ENCODE data around the gene FAM50B. TPM values are rescaled to one million over a fixed set of nuclear protein-coding genes. Genes with fewer than 3 reads are reported as not detected.
A peak's percentile ranks its signal among the peaks of the same experiment; 100 is the strongest.
"Not testable (repeated sequence)": the region's sequence is repeated elsewhere in the genome, so short reads cannot be mapped to it uniquely, and the experiment has no call there.

The FAM50B gene
- polyA plus RNA-seq, 6 donors from 2014 or later: 2.5 to 14.8 (median 9.0) TPM

DNA sequence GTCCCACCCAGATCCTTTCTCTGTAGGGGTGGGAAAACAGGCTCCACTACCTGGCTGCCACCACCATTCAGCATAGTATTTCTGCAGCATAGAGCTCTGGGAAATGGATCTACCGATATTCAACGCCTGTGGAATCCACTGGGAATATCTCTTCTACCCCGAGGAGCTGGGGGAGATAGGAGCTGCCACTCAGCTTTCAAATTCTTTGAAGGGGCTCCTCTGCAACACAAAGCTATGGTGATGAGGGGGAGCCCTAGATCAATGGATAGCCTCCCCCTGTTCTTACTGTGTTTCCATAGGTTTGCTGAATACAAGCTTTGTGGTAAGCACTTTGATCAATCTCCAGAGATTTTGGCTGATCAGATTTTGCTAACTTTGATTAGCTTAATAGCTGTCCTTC is 12.9 kb downstream of the FAM50B start:
- no peak for ATAC-seq (ENCODE audit: low read depth in 2 of 2)
- Mint-ChIP-seq H3K9me3 (peaks cover 6 to 33% (median 20%) of the 10 kb centered on the region in 7 donors), H3K4me3 (no peak overlapping the region), H3K4me1 (no peaks in the 10 kb centered on the region), H3K27ac (peak overlapping the region in 1 of 6 donors; percentile 13), H3K27me3 (peaks cover 21 to 37% (median 33%) of the 10 kb centered on the region in 3 donors), H3K36me3 (peaks cover 9 to 18% of the 10 kb centered on the region in 2 donors)
- DNase-seq: no peak

DNA sequence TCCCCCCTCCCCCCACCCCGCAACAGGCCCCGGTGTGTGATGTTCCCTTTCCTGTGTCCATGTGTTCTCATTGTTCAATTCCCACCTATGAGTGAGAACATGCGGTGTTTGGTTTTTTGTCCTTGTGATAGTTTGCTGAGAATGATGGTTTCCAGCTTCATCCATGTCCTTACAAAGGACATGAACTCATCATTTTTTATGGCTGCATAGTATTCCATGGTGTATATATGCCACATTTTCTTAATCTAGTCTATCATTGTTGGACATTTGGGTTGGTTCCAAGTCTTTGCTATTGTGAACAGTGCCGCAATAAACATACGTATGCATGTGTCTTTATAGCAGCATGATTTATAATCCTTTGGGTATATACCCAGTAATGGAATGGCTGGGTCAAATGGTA is 14.1 kb downstream of the FAM50B start:
- H3K27me3 Mint-ChIP-seq: peaks cover 26 to 38% (median 37%) of the 10 kb centered on the region in 3 donors
- not testable (repeated sequence) for DNase-seq; H3K4me1 Mint-ChIP-seq; H3K27ac Mint-ChIP-seq; H3K4me3 Mint-ChIP-seq; ATAC-seq (ENCODE audit: low read depth in 2 of 2)
- peaks cover 6 to 33% (median 20%) of the 10 kb centered on the region in 7 donors for H3K9me3 Mint-ChIP-seq
- H3K36me3 Mint-ChIP-seq: peaks cover 9 to 18% of the 10 kb centered on the region in 2 donors

DNA sequence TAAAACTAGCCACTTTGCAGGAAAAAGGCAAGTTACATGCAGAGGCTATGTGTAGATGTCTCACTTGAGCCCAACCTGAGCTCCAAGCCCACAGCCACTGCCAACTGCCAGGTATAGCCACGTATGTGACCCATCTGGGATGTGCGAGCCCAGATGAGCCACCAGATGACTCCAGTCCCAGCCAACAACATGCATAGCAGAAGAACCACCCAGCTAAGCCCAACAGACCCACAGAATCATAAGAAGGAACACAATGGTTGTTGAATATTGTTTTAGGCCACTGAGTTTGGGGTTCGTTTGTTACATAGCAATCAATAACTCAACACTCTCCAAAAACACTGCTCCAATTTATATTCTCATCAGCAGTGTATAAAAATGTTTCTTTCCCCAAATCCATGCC is 16.3 kb downstream of the FAM50B start:
- Mint-ChIP-seq H3K4me1 (no peaks in the 10 kb centered on the region), H3K27ac (no peak overlapping the region), H3K27me3 (peaks cover 29 to 59% (median 56%) of the 10 kb centered on the region in 3 donors), H3K9me3 (peaks cover 2 to 20% (median 11%) of the 10 kb centered on the region in 7 donors), H3K4me3 (peak overlapping the region in 1 of 8 donors; percentile 71), H3K36me3 (peaks cover 9 to 13% of the 10 kb centered on the region in 2 donors)
- DNase-seq (no peak), ATAC-seq (ENCODE audit: low read depth in 2 of 2) (no peak)

DNA sequence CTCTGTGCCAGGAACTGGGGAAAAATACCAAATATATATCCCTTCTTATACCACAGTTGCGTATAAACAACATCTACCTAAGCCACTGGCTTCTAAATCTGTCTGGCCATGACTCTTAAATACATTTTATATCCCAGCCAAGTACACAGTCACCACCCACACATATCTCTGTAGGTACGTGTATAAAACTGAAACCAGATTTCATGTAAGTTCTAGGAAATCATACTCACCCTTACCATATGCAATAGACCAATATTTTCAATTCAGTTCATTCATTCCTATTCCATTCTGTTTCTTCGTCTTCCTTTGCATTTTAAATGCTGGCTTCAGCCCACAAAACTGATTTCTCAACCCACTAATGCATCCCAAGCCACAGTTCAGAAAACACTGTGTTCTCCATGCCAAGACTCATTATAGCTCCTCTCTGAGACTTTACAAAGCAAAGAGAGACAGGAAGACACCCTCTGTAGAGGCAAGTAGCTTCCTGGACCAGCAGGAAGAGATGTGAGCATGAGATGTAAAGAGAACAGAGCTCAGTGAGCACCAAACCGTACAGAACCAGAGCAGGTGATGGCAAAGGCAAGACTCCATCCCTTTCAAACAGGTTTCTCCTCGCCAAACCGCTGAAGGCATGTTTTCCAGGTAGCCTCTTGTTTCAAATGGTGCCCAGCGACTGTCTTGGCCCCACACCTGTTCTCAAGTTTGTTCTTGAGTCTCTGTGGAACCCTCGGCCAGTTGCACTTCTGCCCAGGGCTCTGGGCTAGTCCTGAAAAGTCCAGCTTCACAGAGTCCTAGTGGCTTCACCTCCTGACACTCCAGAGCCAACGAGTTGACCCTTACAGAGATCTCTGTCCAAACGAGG is 18.7 kb downstream of the FAM50B start:
- no peak for DNase-seq
- no peak overlapping the region for H3K4me3 Mint-ChIP-seq
- peaks cover 0 to 4% (median 0%) of the 10 kb centered on the region in 7 donors for H3K9me3 Mint-ChIP-seq
- no peak overlapping the region for H3K27ac Mint-ChIP-seq
- no peak for ATAC-seq (ENCODE audit: low read depth in 2 of 2)
- peaks cover 25 to 54% (median 49%) of the 10 kb centered on the region in 3 donors for H3K27me3 Mint-ChIP-seq
- no peaks in the 10 kb centered on the region for H3K36me3 Mint-ChIP-seq
- H3K4me1 Mint-ChIP-seq: no peaks in the 10 kb centered on the region

DNA sequence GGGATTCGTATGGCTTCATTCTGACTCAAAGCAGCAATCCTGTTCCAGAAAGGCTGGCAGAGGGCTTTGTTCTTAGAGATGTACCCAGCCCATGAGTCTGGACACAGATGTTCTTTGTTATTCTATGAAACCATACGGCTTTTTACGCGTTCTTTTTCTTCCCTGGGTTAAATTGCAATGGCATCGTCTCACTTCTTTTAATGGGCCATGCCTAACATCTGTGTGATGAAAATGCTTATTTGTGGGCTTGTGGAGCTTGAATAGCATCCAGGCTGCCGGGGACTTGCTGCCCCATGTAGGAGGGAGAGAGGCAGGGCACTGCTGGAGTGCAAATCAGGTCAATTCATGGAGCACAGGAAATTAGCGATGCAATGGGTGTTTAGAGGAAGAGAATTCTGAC is 19.4 kb downstream of the FAM50B start:
- ATAC-seq (ENCODE audit: low read depth in 2 of 2): no peak
- H3K4me1 Mint-ChIP-seq: no peaks in the 10 kb centered on the region
- no peak for DNase-seq
- no peak overlapping the region for H3K4me3 Mint-ChIP-seq
- H3K9me3 Mint-ChIP-seq: peaks cover 0 to 4% (median 0%) of the 10 kb centered on the region in 7 donors
- H3K36me3 Mint-ChIP-seq: no peaks in the 10 kb centered on the region
- peaks cover 28 to 54% (median 50%) of the 10 kb centered on the region in 3 donors for H3K27me3 Mint-ChIP-seq
- no peak overlapping the region for H3K27ac Mint-ChIP-seq

DNA sequence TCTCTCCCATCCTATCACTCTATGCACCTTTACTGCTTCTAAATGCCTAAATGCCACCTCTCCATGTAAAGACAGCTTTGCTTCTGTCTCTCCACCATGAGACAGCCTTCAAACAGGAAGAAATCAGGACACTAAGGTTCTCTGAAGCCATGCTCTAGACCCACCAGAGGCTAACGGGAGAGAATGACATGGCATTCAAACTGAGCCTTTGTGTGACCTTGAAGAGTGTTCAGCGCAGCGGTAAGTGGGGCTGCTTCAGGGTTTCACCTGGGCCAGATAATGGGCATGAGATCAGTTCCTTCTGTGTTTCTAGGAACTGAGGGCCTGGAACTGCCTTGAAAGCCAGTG is 20.1 kb downstream of the FAM50B start:
- ATAC-seq (ENCODE audit: low read depth in 2 of 2): no peak
- H3K4me3 Mint-ChIP-seq: no peak overlapping the region
- peaks cover 29 to 57% (median 54%) of the 10 kb centered on the region in 3 donors for H3K27me3 Mint-ChIP-seq

DNA sequence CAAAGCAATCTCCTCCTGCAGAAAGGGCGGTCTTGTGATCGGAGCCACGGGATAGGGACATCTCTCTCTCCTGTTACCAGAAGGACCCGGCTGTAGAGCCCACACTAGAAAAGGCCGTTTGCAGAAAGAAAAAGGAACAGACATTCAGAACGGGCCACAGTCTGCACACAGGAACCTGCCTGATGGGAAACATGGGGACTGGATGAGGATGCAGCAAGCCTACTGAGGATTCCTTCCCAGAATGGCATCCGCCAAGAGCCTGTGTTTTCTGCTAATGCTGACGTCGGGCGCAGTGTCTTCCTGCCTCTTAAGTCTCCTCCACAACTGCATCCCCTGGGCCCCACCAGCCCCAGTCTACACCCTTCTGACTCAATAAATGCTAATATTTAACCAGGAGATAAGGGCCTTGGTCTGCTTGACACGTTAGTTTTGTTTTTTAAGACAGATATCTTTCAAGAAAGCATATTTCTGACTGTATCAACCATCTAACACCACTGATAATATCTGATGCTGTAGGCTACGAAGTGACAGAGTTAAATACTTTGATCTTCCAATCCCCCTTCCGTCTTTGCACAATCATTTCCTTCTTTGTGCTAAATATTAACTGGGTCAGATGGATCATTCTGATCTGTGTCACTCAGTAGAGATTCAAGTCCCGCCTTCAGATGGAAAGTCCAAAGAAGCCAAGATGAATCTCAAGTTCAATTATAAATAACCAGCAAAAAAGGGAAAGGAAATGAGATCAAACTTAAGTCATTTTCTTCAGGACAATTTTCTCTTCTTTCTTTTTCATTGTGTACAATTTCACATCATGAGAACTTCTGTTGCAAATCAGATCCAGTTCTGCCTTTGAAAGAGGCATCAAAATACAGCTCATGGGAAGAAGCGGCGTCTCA is 20.7 kb downstream of the FAM50B start:
- Mint-ChIP-seq H3K27me3 (peaks cover 24 to 56% (median 54%) of the 10 kb centered on the region in 3 donors), H3K36me3 (no peaks in the 10 kb centered on the region), H3K4me3 (no peak overlapping the region), H3K27ac (no peak overlapping the region), H3K4me1 (no peaks in the 10 kb centered on the region), H3K9me3 (peaks cover 0 to 4% (median 0%) of the 10 kb centered on the region in 7 donors)
- no peak for ATAC-seq (ENCODE audit: low read depth in 2 of 2)
- no peak for DNase-seq

More for the DNA sequence above, 20.1 kb downstream of the FAM50B start:
- H3K36me3 Mint-ChIP-seq: no peaks in the 10 kb centered on the region
- DNase-seq: no peak
- H3K9me3 Mint-ChIP-seq: peaks cover 0 to 4% (median 0%) of the 10 kb centered on the region in 7 donors
- H3K4me1 Mint-ChIP-seq: no peaks in the 10 kb centered on the region
- H3K27ac Mint-ChIP-seq: no peak overlapping the region

DNA sequence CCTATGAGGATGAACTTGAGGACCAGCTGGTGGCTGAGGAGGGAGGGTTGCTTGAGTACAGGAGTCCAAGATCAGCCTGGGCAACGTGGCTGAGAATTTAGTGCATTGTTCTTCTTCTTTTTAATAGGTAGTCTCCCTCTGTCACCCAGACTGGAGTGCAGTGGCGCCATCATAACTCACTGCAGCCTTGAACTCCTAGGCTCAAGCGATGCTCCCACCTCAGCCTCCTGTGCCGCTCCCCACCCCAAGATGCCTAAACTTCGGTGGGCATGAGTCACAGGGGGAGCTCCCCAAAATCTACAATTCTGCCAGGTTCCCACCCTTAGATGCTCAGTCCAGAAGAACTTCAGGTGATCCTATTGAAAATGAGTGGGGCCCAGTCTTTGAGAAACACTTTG is 21.4 kb downstream of the FAM50B start:
- H3K27ac Mint-ChIP-seq: no peak overlapping the region
- DNase-seq: no peak
- H3K9me3 Mint-ChIP-seq: no peaks in the 10 kb centered on the region
- no peak overlapping the region for H3K4me3 Mint-ChIP-seq
- no peaks in the 10 kb centered on the region for H3K36me3 Mint-ChIP-seq
- ATAC-seq (ENCODE audit: low read depth in 2 of 2): no peak
- H3K4me1 Mint-ChIP-seq: no peaks in the 10 kb centered on the region
- peaks cover 20 to 50% (median 50%) of the 10 kb centered on the region in 3 donors for H3K27me3 Mint-ChIP-seq

DNA sequence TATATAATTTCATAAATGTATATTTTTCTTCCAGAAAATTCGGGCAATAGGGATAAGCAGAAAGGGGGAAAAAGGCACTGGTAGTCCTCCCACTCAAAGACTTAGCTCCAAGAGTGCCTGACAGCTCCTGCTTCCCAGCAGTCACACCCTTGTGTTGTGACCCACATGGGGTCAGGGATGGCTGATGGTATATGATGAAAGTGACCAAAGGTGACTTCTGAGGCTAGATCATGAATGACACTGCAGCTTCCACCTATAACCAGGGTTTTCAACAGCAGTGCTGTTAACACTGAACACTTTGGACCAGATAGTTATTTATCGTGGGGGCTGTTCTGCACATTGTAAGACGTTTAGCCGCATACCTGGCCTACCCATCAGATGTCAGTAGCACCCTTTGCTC is 22.3 kb downstream of the FAM50B start:
- H3K27ac Mint-ChIP-seq: no peak overlapping the region
- H3K4me1 Mint-ChIP-seq: no peaks in the 10 kb centered on the region
- H3K36me3 Mint-ChIP-seq: no peaks in the 10 kb centered on the region
- ATAC-seq (ENCODE audit: low read depth in 2 of 2): no peak
- no peaks in the 10 kb centered on the region for H3K9me3 Mint-ChIP-seq
- peaks cover 18 to 54% (median 44%) of the 10 kb centered on the region in 3 donors for H3K27me3 Mint-ChIP-seq
- H3K4me3 Mint-ChIP-seq: no peak overlapping the region
- no peak for DNase-seq

DNA sequence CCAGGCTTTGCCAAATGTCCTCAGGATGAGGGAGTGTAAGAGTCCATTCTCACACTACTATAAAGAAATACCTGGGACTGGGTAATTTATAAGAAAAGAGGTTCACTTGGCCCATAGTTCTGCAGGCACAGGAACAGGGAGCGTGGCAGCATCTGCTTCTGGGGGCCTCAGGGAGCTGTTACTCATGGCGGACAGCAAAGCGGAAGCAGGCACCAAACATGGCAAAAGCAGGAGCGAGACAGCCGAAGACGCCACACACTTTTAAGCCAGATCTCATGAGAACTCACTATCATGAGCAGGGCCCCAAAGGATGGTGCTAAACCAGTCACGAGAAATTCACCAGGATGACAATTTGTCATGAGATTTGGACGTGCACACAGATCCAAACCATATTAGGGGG is 22.8 kb downstream of the FAM50B start:
- DNase-seq (no peak), ATAC-seq (ENCODE audit: low read depth in 2 of 2) (no peak)
- Mint-ChIP-seq H3K27ac (peak overlapping the region in 1 of 6 donors; percentile 60), H3K9me3 (no peaks in the 10 kb centered on the region), H3K4me3 (no peak overlapping the region), H3K36me3 (no peaks in the 10 kb centered on the region), H3K27me3 (peaks cover 16 to 50% (median 39%) of the 10 kb centered on the region in 3 donors), H3K4me1 (no peaks in the 10 kb centered on the region)

DNA sequence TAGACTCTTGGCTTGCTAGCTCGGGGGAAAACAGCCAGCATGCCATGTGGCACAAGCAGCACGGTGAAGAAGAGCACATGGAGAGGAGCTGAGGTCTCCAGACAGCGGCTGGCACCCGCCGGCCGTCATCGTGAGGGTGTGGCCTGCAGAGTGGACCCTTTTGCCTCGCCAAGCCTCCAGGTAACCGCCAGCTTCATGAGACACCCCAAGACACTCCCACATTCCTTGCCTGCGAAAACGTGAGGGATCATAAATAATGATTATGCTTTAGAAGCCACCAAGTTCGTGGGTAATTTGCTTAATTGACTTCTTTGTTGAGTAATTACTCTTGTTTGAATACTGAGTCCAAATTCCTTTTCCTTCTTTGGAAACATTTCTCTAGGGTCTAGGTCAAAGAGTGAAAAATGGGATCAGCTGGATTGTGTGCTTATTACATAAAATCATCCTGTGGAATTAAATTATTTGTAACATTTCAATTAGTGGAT is 23.2 kb downstream of the FAM50B start:
- Mint-ChIP-seq H3K27ac (no peak overlapping the region), H3K4me3 (no peak overlapping the region), H3K36me3 (no peaks in the 10 kb centered on the region), H3K27me3 (peaks cover 16 to 49% (median 38%) of the 10 kb centered on the region in 3 donors), H3K9me3 (no peaks in the 10 kb centered on the region), H3K4me1 (no peaks in the 10 kb centered on the region)
- DNase-seq (no peak), ATAC-seq (ENCODE audit: low read depth in 2 of 2) (no peak)

DNA sequence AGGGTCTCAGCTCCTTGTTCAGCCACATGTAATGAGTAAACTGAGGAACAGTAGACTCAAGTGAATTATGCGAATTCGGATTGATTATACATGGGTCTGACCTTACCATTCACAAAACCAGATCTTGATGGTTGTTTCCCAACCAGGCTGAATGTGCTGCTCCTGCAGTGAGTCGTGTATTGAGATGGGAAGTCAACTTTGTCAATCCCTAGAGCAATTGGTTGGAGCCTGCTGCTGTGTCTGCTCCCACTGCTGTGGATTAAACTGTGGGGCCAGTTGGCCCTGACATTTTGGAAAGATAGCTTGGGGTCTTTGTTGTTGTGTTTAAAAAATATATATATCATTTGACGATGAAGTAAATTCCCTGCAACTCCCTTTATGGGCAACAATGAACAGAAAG is 23.9 kb downstream of the FAM50B start:
- no peak for DNase-seq
- H3K9me3 Mint-ChIP-seq: no peaks in the 10 kb centered on the region
- ATAC-seq (ENCODE audit: low read depth in 2 of 2): no peak
- peaks cover 11 to 49% (median 37%) of the 10 kb centered on the region in 3 donors for H3K27me3 Mint-ChIP-seq
- no peaks in the 10 kb centered on the region for H3K4me1 Mint-ChIP-seq
- H3K4me3 Mint-ChIP-seq: no peak overlapping the region
- no peak overlapping the region for H3K27ac Mint-ChIP-seq
- no peaks in the 10 kb centered on the region for H3K36me3 Mint-ChIP-seq

DNA sequence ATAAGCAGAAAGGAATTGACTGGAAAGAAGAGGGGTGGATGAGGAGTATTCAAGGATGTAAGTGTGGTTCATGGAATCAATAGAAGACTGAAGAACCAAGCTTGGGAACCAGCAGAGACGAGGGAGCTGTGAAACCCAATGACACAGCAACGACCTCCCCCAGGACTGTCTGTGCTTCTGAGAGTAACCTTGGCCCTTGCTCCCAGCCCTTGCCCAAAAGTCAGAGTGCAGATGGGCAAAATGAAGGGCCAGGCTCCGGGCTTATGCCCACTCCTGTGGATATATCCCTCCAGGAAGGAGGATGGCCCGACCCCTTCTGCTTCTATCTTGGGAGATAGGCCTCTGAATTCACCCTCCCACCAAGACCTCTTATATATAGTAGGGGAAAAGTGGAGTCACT is 24.9 kb downstream of the FAM50B start:
- no peaks in the 10 kb centered on the region for H3K9me3 Mint-ChIP-seq
- no peaks in the 10 kb centered on the region for H3K36me3 Mint-ChIP-seq
- no peak overlapping the region for H3K4me3 Mint-ChIP-seq
- no peaks in the 10 kb centered on the region for H3K4me1 Mint-ChIP-seq
- no peak overlapping the region for H3K27ac Mint-ChIP-seq
- H3K27me3 Mint-ChIP-seq: peaks cover 8 to 45% (median 31%) of the 10 kb centered on the region in 3 donors
- DNase-seq (no peak), ATAC-seq (ENCODE audit: low read depth in 2 of 2) (no peak)

Data from naive B cell (primary cell).